OCI-LY3 (cell line): ENCODE measurements around the gene CERS6.

Experiments
- CTCF ChIP-seq: fragments of 200-600, 300-600 bp; sonication (generic); IDR thresholded peaks from 2 replicates; pipeline ENCODE4 v1.5.1; 2014; ENCODE audit warnings: antibody characterized with exemption, low read length, low read depth
- EZH2phosphoT487 ChIP-seq: fragments of 200-600 bp; shearing (Covaris generic); IDR thresholded peaks from 2 replicates; pipeline ENCODE4 v1.6.1; 2018; ENCODE audit warnings: antibody characterized with exemption, mixed run types, low read depth

DNA sequence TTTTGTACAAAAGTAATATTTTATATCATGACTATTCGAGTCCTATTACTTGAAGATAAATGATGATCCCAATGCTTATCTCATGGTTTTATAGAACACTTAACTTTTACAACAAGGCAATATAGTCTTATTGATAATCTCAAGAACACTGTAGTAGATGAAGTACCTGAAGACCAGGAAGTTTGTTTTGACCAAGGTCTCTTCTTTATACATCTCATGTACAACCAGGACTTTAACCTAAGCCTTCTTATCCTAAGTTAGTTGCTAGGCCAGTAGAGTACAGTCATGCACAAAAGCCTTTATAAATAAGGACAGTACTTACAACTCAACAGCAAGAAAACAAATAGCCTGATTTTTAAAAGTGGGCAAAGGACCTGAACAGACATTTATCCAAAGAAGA is 198.6 kb downstream of the CERS6 start:
- TF ChIP-seq CTCF (no peak), EZH2phosphoT487 (no peak)
